ENCODE results near the gene BICC1.

The BICC1 gene

DNA sequence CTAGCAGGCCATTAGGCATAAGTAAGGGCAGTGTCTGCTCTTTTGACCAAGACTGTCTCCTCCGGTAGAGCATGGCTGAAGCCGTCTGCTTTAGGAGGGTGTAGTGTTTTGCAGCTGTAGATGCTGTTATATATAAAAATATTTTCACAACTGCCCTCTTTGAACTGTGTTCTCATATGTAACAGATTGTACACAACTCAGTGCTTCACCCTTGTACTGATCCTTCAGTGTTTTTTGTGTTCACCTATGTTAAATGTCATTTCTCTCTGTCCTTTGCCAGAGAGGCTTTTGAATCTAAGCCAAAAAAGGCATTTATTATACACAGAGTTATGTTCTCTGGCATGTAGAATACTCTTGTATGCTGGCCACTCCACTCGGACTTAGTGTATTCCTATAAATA lies 135.5 kb downstream of the BICC1 start:
- no peak for DNase-seq (ENCODE audit: low read depth)

DNA sequence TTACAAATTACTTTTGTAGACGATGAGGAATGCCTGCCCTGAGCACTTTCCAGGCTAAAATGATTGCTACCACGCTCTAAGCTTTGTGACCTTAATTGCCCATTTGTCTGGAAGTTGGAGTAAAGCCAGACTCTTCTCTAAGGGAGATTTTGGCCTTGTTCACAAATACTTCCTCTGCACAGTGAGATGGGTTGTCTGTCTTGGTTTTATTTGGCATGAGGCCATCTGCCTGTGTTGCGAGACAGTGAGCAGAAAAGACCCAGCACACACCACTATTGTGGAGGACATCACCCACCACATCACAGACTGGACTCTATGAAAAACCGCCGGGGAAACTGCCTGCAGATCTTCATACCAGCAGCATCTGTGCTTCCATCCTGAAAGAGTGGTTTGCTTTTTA lies 138.4 kb downstream of the BICC1 start:
- no peak for DNase-seq (ENCODE audit: low read depth)

- DNase-seq (ENCODE audit: low read depth), result no peak
Measured at GRCh38 chr10:58651742-58652141, 139.1 kb downstream of the BICC1 start.

GRCh38 chr10:58653139-58653538 lies 140.5 kb downstream of the BICC1 start:
- DNase-seq (ENCODE audit: low read depth), result no peak

DNA sequence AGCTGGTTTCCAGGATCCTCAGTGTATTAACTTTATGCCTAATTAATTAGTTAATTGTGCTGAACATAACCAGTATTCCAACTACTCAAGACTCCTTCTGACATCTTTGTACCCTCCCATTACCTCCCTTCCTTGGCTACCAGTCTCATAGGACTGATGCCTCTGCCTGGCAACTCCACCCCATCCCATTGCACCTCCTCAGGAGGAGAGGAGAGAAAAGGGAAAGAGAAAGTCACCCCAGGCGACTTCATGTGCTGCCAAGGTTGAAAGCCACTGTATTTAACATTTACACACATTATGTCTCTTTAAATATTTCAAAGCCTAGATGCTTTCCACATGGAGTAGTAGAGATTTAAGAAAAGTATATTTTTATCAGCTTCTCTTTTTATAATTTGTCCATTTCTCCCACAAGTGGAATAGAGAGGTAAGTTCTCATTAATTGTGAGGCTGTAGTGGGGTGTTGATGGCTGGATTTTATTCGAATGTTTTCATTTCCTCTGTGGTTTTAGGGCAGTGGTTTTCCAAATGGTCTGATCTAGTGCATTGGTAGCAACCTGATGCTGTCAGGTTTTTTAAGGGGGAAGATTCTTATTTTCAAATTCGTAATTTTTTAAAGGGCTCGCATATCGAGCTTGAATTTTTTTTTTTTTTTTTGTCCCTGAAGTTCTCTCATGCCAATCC lies 148.0 kb downstream of the BICC1 start:
- DNase-seq (ENCODE audit: low read depth), result no peak

- DNase-seq (ENCODE audit: low read depth), result no peak
Measured at GRCh38 chr10:58661336-58661735, 148.7 kb downstream of the BICC1 start.

- DNase-seq (ENCODE audit: low read depth), result no peak
Measured at GRCh38 chr10:58661902-58662301, 149.2 kb downstream of the BICC1 start.

DNA sequence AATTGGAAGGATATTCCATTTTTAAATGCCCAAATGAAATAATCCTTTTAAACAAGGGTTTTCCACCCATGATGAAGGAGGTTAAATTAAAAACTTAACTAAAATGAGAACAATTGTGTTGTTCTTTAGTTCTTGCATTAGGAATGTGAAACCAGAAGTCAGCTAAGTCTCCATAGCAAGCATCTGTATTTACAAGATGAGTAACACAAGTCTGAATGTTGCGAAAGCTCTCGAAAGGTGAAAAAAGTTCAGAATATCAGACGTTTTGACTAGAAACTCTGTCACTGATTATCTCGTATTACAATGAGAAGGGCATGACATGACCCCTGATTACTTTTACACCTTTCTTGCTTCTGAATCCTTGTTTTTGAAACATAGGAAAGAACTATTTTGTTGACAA lies 149.6 kb downstream of the BICC1 start:
- DNase-seq (ENCODE audit: low read depth), result no peak

- DNase-seq (ENCODE audit: low read depth), result no peak
Measured at GRCh38 chr10:58665361-58665760, 152.7 kb downstream of the BICC1 start.

- DNase-seq (ENCODE audit: low read depth), result no peak
Measured at GRCh38 chr10:58666024-58666423, 153.4 kb downstream of the BICC1 start.

- no peak for DNase-seq (ENCODE audit: low read depth)
Measured at GRCh38 chr10:58667658-58668310, 155.1 kb downstream of the BICC1 start.

DNA sequence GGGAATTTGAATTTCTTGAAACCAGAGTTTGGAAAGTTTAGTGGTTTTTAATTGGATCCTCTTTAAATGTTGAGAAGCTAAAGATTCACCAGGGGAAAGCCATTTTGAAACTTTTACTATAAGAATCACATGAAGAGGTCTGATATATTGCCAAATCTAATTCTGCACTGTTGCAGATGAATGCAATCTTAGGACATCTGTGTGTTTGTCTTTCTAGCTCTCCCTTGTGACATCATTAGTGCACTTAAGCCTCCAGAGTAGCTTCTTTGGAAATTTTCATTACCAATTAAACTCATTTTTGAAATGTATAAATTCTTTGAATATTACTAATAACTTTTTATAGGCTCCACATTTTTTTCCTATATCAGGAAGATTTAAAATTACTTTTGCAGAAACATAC lies 160.2 kb downstream of the BICC1 start:
- DNase-seq (ENCODE audit: low read depth), result no peak

GRCh38 chr10:58674251-58674650 lies 161.6 kb downstream of the BICC1 start:
- DNase-seq (ENCODE audit: low read depth), result no peak

GRCh38 chr10:58675321-58675720 lies 162.6 kb downstream of the BICC1 start:
- DNase-seq (ENCODE audit: low read depth), result no peak

GRCh38 chr10:58691528-58691927 lies 178.9 kb downstream of the BICC1 start:
- DNase-seq (ENCODE audit: low read depth), result no peak

DNA sequence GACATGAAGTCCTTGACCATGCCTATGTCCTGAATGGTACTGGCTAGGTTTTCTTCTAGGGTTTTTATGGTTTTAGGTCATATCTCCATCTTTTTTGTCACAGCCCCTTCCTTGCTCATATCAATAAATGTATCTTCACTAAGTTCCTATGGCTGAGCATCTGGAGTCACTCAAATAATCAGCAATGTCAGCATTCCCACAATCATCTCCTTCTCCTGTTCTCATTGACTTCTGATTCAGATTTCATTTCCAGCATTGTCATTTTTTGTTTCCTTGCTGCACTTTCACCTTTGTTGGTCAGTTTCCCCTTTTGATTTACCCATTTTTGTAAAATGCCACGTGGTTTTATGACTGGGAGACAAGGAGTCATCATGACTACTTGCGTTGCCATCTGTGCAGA lies 181.2 kb downstream of the BICC1 start:
- DNase-seq (ENCODE audit: low read depth), result no peak

DNA sequence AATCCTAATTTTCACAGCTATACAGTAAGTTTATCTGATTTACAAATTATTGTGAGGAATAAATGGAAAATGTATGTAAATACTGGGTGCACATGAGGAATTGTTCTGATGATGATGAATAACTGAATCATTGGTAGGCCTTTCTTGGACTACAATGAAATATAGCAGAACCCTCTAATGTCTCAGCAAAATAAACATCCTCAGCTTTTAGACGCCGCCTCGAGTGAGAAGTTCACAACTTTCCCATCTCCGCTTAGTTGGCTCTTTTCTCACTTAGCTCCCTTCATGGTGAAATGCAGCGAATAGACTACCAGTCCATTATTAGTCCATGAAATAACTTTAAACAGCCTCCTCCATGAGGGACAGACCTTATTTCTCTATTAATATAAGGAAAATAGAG lies 182.3 kb downstream of the BICC1 start:
- no peak for DNase-seq (ENCODE audit: low read depth)

GRCh38 chr10:58696736-58697135 lies 184.1 kb downstream of the BICC1 start:
- no peak for DNase-seq (ENCODE audit: low read depth)

- DNase-seq (ENCODE audit: low read depth), result no peak
Measured at GRCh38 chr10:58697691-58698090, 185.0 kb downstream of the BICC1 start.

GRCh38 chr10:58698777-58699356 lies 186.2 kb downstream of the BICC1 start:
- no peak for DNase-seq (ENCODE audit: low read depth)

DNA sequence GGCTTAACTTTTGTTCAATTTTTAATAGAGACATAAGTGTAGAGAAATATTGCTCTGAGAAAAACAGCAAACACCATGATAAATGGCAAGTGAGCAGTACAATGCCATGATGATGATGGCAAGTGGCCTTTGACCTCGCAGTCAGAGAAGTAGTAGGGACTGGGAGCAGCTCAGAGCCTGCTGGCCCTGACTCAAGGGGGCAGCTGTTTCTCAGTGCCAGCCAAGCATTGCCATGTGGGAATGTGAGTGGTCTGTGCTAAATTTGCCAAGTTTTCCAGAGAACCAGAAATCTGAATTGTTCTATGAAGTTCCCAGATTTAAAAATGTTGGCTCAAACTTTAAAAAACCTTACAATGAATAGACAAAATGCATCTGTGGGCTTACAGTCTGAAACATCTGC lies 187.9 kb downstream of the BICC1 start:
- DNase-seq (ENCODE audit: low read depth), result no peak

DNA sequence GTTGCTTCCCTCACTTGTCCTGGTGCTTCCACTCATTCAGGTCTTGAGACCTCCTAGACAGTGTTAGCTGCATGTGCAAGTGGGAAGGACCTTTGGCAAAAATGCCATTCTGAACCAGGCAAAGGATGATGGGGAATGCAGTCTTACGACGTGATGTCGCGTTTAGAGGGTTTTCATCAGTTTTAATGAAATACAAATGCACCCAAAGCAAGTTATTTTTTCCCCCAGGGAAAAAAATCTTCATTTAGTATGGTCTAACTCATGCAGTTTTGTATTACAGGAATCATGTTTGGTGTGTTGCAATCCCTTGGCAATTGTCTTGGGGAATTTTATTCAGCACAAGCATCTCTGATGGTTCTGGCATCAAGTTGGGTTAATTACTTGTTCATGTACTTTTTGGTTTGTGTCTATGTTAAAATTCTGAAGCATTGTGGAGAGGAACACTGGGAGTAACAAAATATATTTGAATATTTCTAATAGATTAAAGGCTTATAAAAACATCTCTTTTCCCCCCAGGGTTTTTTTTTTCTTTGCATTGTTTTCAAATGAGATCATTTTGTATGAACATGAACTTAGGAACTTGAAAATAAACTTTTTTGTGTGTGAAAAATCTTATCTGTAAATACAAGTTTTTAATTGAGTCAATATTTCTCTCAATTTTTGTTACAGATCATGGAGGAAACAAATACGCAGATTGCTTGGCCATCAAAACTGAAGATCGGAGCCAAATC lies 188.9 kb downstream of the BICC1 start:
- no peak for DNase-seq (ENCODE audit: low read depth)

- DNase-seq (ENCODE audit: low read depth), result no peak
Measured at GRCh38 chr10:58704226-58704625, 191.6 kb downstream of the BICC1 start.

All from stimulated activated CD8-positive, alpha-beta memory T cell treated with anti-CD3 and anti-CD28 coated beads, Interleukin-12 subunit alpha, Interleukin-12 subunit beta, amount 100 ng/mL, for 1 hour (primary cell).